ENCODE data around the gene MED31. TPM values are rescaled to one million over a fixed set of nuclear protein-coding genes. Genes with fewer than 3 reads are reported as not detected.

The MED31 gene
- total and polyA plus RNA-seq, 2 donors (not counting 3 experiments of a cell fraction or from before 2014, with no cell fraction given), result 13.7 to 29.4 TPM

- H3K9ac ChIP-seq (replicated peaks; ENCODE audit: extremely low read depth, insufficient read depth, low read length), result no peak overlapping the region
- no peaks in the 10 kb centered on the region for H3K4me1 ChIP-seq (ENCODE audit: control insufficient read depth, extremely low read depth, insufficient read depth, low read length)
- H3K9me1 ChIP-seq (replicated peaks; ENCODE audit: control insufficient read depth, extremely low read depth, insufficient read depth, low read length), result no peaks in the 10 kb centered on the region
- H3K27ac ChIP-seq (ENCODE audit: insufficient read depth, low read depth, low read length), result no peak overlapping the region
- POLR2A ChIA-PET, result no interaction called here
- TF ChIP-seq MAX (IDR thresholded peaks at IDR 0.05; ENCODE audit: insufficient read depth, insufficient read length) (no peak), POLR2A (IDR thresholded peaks at IDR 0.05; ENCODE audit: low read depth, low read length) (no peak), EZH2 (IDR thresholded peaks at IDR 0.05; ENCODE audit: borderline replicate concordance, low read depth, low read length, severe bottlenecking) (no peak), CTCF (IDR thresholded peaks at IDR 0.05; ENCODE audit: extremely low read depth in 1 of 2, insufficient read depth in 1 of 2, low read depth in 1 of 2, low read length in 2 of 2) (no peak), POLR2AphosphoS5 (IDR thresholded peaks at IDR 0.05; ENCODE audit: insufficient read depth, low read depth, low read length) (no peak), FOS (IDR thresholded peaks at IDR 0.05; ENCODE audit: borderline replicate concordance, insufficient read depth, low read length) (no peak), JUN (IDR thresholded peaks at IDR 0.05; ENCODE audit: borderline replicate concordance, insufficient read depth, insufficient read length, low read depth) (no peak)
- no peak overlapping the region for H2AFZ ChIP-seq (ENCODE audit: low read depth, low read length)
- H3K79me2 ChIP-seq (ENCODE audit: control insufficient read depth, insufficient read depth, low read length), result no peaks in the 10 kb centered on the region
- no peak for DNase-seq (ENCODE audit: low read depth, low spot score)
- FAIRE-seq, result no peak
- no peaks in the 10 kb centered on the region for H4K20me1 ChIP-seq (replicated peaks; ENCODE audit: control insufficient read depth, extremely low read depth, insufficient read depth, low read length)
- H3K4me2 ChIP-seq (ENCODE audit: insufficient read depth, low read length), result no peak overlapping the region
- dilution Hi-C loops (cut with MboI; ENCODE audit: extremely low pct_ligation_motif_present, low sequenced_read_pairs) (no loop called here), intact Hi-C loops (cut with micrococcal nuclease) (no loop called here)
- H3K36me3 ChIP-seq (ENCODE audit: control insufficient read depth in 2 of 2, extremely low read depth in 1 of 2, insufficient read depth in 2 of 2, low read length in 2 of 2), result no peaks in the 10 kb centered on the region
- no peaks in the 10 kb centered on the region for H3K27me3 ChIP-seq (ENCODE audit: control insufficient read depth in 2 of 2, insufficient read depth in 2 of 2, low read length in 2 of 2)
- CTCF ChIA-PET, result interaction anchor here (0.6 kb wide), 1 partner anchor 213 kb away, joined by 4 read pairs; no protein-coding TSS in a partner anchor
- no TSS peak for BruUV-seq (replicated peaks)
- H3K4me3 ChIP-seq (replicated peaks in 1 of 3; ENCODE audit: insufficient read depth in 1 of 3, low read depth in 1 of 3, low read length in 3 of 3), result no peak overlapping the region
- no peaks in the 10 kb centered on the region for H3K9me3 ChIP-seq (replicated peaks; ENCODE audit: control insufficient read depth, insufficient read depth, low read length)
These were observed 46.6 kb upstream of the MED31 start for GRCh38 chr17:6698004-6698403.

Data from endothelial cell of umbilical vein (primary cell).